Stimulated activated naive CD4-positive, alpha-beta T cell (primary cell): ENCODE measurements around the gene AKAP13.

Source experiments
- DNase-seq, 6 experiments: peaks; one replicate each; lab custom pipeline; 2025; lab: John Stamatoyannopoulos, UW

AKAP13 gene

DNA sequence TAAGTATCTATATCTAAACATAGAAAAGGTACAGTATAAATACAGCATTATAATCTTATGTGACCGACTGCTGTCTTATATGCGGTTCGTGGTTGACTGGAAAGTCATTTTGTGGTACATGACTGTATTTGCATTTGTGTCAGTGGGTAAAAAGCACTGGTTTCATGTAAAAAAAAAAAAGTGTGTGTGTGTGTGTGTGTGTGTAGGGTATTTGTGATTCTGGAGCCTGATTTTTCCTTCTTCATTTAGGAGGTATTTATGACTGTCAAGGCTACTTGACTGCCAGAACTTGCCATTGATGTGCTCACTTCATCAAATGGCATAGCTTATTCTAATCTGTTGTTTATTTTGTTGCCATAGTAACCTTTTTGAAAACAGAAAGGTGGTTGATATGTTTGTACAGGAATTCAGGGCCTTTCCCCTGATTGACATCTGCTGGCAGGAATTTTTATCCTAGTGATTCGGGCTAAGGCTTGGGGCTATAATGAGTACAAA is 63.2 kb downstream of the AKAP13 start:
- DNase-seq: peak in 2 of 6 experiments; percentile 10 to 17

DNA sequence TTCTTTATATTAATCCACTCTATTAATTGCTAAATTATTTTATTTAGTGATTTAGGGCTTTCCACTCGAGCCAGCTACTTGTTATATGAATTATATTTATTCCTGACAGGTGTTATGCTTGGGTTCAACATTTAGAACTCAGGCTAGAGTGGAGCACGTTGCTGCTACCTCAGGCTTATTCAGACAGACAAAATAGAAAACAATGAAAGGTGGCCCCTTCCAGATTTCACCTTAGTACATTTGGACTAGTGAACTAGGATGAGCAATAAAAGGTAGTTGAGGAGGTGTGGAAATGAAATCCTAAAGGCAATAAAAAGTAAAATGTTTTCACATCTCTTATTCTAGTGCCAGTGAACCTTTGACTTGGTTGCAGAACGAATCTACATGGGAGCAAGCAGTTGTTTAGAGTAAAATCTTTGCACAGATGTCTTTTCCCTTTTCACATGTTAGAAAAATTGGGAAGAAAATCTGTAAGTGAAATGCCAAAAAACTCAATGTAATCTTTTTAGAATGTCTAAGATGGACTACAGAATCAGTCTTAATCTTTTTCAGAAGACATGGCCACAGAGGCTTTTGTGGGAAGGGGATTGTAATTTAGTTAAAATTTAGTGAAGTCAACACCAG is 63.8 kb downstream of the AKAP13 start:
- DNase-seq: no peak

DNA sequence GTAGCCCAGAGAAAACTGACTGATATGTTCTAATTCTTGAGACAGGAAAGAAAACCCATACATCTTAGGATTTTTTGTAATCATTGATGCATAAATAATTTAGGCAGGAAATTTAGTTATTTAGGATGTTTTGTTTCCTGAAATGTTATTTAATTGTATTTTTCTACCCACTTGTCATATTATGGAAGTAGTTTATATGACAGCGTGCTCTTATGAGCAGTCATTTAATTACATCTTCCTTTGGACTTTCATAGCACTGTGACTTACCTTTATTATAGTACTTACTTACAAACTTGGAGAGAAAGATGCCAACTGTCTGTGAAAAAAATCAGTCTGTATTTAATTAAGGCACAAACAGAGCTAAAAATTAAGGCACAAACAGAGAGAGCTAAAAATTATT is 65.0 kb downstream of the AKAP13 start:
- DNase-seq: no peak

DNA sequence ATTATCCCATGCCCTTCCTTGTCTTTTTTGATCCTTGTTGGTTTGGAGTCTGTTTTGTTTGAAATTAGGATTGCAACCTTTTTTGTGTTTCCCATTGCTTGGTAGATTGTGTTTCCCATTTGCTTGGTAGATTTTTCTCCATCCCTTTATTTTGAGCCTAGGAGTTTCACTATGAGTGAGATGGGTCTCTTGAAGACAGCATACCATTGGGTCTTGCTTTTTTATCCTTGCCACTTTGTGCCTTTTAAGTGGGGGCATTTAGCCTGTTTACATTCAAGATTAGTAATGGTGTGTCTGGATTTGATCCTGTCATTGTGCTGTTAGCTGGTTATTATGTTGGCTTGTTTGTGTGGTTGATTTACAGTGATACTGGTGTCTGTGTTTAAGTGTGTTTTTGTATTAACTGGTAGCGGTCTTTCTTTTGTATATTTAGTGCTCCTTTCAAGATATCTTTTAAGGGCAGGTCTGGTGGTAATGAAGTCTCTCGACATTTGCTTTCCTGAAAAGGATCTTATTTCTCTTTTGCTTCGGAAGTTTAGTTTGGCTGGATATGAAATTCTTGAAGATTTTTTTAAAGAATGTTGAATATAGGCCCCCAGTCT is 70.8 kb downstream of the AKAP13 start:
- DNase-seq: no peak

DNA sequence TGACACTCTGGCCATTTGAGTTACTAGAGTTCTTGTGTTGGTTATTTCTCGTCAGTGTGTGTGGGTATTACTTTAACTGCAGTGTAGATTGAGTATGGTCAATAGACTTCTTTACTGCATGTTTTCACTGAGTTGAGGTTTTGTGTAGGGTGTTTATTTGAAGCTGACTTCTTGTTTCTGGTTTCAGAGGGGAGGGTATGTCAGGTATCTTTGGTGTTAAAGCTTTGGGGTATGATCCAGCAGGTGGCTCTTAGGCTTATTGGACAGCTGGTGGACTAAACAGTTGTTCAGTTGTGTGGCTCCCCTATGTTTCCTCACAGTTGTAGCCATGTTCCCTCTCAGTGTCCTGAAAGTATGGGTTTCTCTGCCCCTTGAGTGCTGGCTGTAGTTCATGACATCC is 72.0 kb downstream of the AKAP13 start:
- no peak for DNase-seq

DNA sequence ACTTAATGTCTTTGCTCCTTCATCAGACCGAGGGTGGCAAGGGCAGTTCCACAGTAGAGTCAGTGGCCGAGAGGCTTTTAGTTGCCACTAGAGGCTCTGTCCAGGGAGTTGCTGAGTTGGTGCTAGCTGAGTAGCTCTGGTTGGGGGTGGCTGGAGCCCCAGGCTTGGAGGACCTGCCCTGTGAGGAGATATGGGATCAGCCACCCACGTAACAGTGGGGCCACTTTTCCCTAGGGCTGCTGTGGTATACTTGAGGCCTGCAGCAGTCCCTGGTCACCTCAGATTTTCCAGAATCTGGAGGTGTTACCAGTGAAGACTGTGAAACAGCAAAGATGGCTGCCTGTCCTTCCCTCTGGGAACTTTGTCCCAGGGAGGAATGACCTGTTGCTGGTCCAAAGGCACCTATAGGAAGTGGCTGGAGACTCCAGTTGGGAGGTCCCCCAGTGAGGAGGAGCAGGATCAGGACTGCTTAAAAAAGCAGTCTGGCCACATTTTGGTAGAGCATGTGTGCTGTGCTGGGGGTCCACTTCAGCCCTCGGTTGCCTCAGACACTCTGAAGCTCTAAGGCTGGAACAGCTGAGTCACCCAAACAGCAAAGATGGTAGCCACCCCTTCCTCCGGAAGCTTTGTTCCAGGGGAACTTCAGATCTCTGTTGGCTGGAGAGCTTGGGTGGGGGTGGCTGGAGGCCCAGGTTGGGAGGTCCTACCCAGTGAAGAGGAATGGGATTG is 72.9 kb downstream of the AKAP13 start:
- no peak for DNase-seq

DNA sequence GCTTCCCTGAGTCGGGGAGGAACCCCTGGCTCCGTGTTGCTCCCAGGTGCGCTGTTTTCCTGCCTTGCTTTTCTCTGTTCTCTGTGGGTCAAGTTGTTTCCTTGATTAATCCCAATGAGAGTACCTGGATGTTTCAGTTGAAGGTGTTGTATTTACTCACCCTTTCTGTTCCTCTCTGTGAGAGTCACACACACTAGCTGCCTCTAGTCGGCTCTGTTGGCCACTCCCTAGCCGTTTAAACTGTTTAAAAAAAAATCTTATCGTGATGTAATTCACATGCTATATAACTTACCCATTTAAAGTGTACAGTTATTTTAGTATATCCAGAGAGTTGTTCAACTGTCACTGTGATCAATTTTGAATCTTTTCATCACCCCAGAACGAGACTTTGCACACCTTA is 74.0 kb downstream of the AKAP13 start:
- DNase-seq: no peak

DNA sequence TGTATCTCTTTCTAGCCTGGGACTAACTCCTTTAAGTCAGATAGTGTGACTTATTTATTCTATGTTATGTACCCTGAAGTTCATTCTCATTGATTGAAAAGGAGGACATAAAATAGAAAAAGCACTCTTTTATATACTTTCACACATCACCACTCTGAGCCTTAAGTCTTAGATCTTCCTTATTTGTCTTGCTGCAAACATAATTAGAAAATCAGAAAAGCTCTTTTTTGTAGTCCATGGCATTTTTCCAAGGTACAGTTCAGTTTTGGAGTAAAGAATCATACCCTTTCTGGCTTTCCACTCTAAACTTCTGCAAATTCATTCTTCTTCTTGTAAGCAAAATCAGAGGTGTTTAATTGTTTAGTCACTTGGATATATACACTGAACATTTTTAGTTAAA is 75.5 kb downstream of the AKAP13 start:
- no peak for DNase-seq

DNA sequence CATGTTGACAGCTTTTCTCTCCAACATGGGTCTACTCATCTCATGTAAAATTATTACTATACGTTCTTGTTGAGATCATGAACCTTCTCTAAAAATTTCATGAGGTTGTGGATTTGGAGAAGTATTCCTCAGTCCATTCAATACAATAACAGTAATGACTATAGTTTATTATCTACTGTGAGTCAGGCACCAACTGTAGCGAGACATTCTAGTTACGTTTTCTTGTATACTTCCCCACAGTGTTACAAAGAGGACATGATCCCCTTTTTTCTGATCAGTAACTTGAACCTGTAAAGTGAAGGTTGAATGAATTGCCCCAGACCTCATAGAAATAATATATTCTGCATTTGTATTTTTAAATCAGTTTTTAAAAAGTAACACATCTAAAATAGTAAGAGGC is 76.4 kb downstream of the AKAP13 start:
- no peak for DNase-seq

DNA sequence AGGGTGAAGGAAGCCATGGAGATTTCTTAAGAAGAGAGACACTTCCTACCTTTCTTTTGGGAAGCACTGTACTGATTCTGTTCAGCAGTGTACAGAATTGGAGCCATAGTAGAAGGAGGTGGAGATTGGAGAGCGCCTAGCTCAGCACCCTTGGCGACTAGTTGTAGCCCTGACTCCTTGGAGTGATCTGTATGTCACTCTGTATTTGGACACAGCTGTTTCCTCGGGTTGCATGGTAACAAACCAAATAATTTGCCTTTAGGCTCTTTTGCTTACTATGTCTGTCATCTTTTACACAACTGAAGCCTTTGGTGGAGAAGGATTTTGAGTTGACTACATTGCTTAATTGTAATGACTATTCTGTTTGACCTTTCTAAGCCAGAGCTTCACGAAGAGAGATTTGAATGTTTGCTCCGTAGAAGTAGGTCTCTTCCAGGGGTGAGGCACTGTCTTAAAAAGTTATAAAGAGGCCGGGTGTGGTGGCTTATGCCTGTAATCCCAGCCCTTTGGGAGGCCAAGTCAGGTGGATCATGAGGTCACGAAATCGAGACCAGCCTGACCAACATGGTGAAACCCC is 77.1 kb downstream of the AKAP13 start:
- no peak for DNase-seq

DNA sequence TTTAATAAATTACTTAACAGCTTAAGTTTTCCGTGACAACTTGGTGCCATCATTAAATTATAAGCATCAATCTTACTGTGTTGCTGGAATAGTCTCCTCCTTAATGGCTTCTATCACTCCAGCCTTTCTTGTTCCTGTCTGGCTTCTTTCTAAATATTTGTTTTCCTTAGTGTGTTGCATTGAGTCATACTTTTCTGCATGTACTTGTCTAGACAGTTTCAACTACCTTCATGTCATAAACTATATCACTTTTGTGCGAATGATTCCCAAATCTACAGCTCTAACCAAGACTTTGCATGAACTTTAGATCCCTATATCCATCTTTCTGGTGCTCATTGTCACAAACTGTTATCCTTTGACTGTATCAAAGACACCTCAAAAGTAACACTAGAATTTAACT is 78.4 kb downstream of the AKAP13 start:
- no peak for DNase-seq

DNA sequence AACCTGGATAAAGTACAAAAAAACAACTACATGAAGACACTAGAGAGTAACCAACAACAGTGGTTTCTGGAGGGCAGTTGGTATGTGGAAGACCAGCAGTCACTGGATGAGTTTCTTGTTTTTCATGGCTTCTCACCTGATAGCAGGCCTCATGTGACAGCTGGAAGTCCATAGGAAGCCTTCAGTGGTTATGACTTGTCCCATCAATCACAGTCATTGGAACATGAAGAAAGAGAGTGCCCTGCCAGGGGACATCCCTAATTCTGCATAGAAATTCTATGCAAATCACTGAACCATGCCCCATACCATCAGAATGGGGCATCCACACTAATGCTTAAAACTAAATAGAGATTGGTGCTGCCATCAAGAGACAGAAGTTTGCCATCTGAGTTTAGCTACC is 81.6 kb downstream of the AKAP13 start:
- DNase-seq: no peak

DNA sequence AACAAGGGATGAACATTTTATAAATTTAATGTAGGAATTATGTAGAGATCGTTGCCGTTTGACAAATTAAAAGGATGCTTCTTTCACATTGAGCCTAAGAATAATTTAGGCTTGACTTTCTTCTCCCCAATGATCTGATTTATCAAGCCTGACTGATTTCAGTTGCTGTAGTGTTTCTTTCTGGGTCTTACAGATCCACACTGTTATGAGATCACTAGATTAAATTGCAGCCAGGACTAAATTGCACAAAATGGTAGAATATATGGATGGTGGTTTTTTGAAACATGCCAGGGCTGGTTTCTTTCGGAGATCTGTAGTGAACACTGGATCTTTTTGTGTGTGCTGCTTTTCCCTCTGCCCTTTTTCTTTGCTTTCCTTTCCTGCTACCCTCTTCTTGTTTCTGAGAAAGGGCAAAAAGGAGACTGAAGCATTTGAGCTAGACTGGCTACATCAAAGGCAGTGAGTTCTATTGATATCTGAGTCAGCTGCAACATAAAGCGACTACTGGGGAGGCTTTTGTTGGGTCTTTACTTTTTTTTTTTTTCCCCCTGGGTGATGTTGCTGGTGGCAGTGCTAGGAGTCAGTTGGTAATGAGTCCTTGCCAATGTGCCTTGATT is 83.0 kb downstream of the AKAP13 start:
- DNase-seq: no peak

DNA sequence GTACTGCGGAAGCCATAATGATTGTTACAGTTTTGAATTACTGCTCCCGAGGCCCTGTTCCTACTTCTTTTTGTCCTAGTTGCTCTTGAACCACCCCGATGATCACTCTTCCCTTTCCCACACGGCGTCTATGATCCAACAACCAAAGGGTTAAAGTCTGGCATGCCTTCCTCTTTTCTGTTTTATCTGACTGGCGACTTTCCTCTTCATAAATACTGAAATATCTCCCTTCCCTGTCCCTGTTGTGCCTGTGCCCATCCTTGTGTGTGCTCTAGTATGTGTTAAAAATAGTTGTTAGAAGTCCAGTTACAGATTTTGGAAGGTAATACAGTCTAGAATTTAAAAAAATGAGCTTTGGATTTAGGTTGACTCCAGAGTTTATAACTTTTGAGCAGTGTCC is 83.6 kb downstream of the AKAP13 start:
- DNase-seq: no peak

DNA sequence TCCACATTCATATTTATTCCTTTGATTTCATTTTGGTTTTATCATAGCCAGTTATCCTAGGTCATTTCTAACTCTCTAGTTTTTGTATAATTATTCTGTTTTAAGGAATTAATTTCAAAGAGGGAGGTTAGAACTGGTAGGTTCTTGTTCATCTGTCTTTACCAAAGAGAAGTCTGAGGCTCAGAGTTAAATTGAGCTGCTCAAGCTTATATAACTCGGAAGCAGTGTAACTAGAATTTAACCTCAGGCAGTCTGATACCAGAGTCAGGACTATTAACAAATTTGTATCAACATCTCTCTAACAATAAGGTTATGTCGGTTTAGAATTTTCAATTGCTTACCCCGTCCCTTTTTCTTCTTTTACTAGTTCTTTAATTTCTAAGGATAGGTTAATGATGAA is 84.1 kb downstream of the AKAP13 start:
- DNase-seq: no peak

DNA sequence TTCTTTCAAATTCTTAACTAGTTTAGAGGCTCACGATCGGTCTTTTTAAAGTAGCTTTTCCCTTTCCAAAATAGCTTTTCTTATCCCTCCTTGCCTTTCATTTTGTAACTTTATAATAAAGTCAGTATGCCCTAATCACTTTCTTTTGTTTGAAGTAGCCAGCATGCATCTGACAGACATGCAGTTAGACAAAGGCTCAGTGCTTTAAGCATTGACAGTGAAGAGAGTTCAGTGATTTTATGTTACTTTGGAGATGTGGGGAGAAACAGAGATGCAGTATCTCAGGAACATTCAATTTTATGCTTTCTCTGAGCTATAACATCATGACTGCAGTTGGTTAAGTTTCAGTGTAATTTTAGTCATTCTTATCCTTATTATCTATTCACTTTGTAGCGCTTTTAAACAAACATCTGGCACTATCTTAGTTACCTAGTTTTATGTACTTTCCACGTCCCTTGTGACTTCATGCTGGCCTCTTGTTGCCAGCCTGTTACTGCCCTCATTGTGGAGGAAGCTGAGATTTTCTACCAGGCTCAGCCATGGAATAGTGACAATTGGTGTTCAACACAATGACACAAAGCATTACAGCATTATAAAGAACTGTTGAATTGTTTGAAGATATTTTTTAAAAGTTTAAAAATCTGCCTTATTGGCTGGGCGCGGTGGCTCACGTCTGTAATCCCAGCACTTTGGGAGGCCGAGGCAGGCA is 90.3 kb downstream of the AKAP13 start:
- no peak for DNase-seq

DNA sequence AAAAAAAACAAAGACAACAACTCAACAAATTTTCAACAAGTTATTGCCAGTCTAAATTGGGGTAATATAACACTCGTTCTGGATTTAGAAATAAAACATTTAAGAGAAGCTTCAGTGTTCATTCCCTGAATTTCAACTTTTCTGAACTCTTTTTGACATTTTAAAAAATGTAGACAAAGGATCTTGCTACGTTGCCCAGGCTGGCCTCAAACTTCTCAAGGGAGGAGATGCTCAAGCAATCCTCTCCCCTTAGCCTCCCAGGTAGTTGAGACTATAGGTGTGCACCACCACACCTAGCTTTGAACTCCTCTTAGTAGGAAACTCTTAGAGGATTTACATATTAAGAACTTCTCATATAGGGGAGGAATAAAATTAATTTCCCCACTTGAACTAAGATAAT is 91.9 kb downstream of the AKAP13 start:
- DNase-seq: no peak

DNA sequence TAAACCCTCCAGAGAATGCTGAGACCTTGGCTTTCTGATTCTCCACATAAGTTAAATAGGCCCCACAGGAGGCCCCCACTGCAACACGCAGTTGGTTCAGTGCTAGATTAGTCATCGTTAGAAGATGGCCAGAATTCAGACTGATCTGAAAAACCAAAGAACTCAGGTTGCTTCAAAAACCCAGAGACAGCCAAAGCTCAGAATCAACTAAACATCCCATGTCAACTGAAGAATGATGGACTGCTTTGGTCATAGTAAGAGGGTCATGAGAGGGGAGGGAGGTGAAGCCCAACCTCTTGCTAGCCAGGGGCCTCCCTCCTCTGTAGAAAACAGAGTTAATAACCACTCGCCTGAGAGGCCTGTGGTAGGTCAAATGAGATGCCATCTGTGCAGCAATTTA is 93.1 kb downstream of the AKAP13 start:
- no peak for DNase-seq

DNA sequence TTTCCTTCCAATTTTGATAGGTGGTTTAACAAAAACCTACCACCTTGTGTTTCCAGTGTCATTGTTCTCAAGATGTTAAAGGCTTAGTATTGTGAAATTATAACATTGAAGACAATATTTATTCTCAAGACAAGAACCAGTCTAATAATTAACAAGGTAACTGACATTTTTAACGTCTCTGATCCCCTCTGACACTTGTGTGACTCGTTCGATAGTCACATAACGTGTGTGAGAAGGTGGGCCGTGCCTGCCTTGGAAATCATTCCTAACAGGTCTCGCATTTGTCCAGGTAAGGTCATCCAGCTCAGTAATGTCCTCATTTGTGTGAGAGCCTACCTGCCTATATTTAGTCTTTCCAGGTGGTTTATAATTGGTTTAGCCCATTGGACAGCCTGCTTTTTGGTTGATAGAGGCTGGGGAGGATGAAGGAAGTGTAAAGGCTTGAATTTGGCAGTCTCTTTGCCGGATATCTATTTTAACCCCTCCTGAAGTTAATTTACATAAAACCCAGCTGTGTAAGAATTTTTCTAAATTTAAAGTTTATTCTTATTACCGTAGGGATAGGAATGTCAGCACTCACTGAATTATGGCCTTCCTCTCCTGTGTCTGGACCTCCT is 94.4 kb downstream of the AKAP13 start:
- no peak for DNase-seq

DNA sequence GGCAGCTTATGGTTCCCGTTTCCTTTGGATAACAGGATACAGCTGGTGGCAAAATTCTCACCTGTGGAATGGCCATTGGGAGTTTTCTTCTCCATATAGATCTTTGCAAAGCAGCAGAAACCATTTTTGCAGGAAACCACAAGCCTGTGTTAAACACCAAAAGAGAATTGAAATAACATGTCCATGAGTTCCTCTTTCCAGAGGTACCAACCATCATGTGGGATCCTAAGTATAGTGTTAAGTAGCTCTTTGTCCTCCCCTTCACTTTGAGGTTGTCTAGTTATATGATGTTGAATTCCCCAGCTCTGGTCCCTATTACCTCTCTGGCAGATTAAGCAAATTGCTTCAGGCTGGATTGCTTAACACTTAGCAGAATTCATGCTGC is 94.9 kb downstream of the AKAP13 start:
- DNase-seq: no peak

DNA sequence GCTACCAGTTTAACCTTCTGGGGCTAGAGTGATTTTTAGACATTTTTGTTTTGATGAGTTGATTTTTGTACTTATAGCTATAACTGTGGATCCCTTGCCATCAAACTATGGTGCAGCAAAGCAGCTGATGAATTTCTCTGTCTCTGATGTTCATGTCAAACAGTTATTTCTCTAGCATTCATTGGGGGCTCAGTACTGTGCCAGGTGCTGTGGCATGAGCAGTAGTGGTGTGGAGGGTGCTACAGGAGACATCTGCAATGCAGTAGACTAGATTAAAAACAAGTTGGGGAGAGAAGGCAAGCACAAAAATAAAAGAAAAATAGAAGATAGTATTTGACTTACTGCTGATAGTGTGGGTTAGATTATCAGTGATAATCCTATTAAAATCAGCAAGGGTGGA is 95.3 kb downstream of the AKAP13 start:
- DNase-seq: no peak

DNA sequence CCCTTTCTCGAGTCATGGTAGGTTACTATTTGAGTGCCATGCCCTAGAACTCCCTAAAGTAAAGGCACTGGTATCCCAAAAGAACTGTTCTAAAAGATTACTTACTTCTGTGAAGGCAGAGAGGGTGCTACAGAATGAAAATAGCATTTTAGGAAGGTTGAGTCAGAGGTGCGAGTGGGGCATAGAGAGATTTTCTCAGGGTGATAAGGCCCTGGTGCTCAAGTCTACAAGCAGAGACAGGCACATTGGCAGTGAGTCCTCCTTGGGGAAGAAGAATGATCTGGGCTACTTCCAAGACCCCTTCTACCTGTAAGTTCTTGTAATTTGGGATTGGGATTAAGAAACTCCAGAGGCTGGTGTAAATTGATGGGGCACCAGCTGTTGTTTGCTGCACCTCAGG is 96.7 kb downstream of the AKAP13 start:
- DNase-seq: no peak
